Occipital lobe (tissue), 2 donors: ENCODE results near the gene LTBP1. TPM values are rescaled to one million over a fixed set of nuclear protein-coding genes. Genes with fewer than 3 reads are reported as not detected.

ENCODE experiments used
- DNase-seq: peaks from one replicate; lab custom pipeline; 2025; lab: John Stamatoyannopoulos, UW
- total RNA-seq: library from RNA; depleted of rRNA; stranded (reverse); fragments of >200 nt; gene quantifications from one replicate; pipeline ENCODE4 v1.2.3, GENCODE V29; 2014

Gene LTBP1
- total RNA-seq, 1 donor from 2014 or later = 25.6 TPM

DNA sequence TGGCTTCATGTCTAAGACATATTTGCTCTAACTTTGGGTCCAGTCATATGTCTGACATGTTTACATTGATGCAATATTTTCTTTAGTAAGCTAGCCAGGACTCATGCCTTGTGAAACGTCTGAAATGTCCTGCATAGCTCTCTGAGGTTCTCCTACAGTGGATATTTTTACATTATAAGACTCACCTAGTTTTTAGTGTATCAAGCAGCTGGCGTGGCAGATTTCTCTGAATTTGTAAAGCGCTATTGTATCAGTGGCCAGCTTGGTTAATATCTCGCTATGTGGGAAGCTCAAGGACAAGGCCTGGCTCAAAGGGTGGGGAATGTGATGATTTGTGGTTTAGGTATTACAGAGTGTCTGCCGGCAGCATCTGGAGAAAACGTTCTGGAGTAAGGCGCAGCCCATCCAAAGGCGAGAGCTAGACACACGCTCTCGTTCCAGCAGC lies 164.3 kb downstream of the LTBP1 start:
- no peak for DNase-seq

DNA sequence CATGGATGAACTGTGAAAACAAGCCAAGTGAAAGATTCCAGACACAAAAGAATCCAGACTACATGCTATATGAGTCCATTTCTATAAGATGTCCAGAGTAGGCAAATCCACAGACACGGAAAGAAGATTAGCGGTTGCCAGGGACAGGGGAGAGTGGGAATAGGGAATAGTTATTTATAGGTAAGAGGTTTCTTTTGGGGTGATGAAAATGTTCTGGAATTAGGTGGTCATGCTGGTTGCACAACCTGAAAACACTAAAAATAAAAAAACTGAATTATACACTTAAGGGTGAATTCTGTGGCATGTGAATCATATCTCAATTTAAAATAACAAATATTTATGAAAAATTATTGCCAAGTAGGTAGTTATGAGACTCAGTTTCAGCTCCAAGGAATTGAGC lies 168.4 kb downstream of the LTBP1 start:
- no peak for DNase-seq

DNA sequence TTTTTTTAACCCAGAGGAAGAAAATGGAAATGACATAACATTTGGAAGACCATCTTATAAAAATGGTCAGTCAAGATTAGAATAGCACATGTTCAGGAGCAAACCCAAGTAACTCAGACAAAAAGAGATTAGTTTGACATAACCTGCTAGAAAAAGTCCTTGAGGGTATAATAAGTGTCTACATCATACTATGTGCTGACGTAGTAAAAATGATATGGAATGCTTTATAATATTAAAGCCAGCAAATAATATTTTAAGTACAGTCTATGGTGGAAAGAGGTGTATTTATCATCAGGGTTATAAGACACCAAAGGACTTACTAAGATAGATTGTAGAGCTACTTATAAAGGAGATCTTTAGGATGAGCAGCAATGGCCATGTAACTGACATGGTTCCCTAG lies 169.0 kb downstream of the LTBP1 start:
- no peak for DNase-seq

DNA sequence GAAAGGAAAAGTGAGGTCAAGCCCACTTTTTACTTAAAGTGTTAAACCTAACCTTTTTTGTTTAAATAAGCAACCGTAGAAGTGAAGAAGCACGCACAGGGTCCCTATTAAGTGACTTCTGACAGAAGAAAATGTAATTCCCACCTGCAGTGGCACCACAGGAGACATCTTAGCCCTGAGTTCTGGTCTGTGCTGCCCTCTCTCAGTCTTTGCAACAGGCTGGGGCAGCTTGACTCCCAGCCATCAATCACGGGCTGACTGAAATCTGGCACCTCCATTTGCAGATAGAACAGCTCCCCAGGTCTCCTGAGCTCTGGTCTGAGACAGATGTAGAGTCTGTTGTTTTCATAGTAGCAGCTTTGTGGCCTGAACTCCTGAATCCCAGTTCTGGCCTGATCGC lies 170.0 kb downstream of the LTBP1 start:
- no peak for DNase-seq

DNA sequence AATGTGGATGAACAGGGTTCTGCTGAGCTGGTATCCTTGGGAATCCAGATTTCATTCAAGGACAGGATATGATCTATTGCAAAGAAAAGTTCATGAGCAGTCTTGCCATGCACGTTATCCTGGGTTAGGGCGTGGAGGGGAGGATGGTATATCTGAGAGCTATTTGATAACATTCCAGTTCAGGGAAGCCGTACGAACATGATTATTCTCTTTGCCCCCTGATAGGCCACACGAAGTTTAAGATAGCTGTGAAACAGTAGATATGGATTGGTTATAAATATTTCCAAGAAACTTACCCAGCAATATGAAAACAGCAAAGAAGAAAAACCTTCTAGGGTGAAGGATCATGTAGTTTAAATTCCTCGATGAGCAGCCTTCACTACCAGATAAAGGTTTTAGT lies 171.9 kb downstream of the LTBP1 start:
- no peak for DNase-seq

DNA sequence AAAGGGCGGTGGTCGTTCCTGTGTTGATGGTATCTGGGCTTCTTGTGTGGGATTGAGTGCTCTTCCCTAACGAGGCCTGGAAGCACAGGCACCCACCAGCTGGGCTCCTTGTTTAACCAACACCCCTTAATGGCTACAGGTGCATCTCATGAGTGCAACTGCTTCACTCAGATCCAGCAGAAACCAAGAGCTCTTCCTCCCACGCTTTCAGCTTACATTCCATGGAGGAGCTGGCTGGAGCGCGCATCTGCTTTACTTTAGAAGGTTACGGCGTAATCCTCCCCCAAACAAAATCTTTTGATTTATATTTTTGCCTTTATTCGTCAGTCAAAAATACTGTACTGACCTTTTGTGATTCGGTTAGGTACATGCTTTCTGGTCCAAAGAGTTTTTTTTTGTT lies 174.7 kb downstream of the LTBP1 start:
- DNase-seq = no peak

DNA sequence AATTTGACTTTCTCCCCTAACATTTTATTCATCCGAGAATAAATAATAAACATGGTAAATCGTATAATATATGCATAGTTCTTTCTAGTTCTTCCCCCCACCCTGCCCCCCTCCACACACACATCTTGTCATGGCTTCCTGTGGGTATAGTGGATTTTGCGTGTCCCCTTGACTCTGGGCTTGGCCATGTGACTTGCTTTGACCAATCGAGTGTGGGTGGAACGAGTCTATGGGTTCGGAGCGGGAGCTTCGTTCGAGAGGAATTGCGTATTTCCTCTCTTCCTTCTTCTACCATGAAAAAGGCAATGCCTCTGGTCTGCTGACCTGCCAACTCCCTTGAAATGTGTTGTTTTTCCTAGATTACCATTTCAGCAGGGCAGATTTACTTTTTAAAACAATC lies 175.2 kb downstream of the LTBP1 start:
- DNase-seq = no peak

DNA sequence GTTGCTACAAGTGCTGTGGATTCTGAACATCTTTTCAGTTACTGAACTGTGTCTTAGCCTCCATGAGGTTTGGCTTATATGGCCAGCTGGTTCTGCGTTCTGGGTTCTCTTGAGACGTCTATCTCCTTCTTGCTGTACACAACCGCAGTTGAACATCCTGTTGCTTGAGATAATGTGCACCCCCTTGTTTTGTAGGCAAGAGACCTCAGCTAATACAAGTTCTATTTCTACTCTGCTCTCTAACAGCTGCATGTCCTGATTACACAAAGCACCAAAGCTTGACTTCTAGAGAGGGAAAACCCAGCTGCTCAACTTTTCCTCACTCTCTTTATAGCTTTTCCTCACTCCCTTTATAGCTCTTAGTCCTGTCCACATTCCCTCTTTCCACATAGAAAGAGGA lies 176.0 kb downstream of the LTBP1 start:
- no peak for DNase-seq

DNA sequence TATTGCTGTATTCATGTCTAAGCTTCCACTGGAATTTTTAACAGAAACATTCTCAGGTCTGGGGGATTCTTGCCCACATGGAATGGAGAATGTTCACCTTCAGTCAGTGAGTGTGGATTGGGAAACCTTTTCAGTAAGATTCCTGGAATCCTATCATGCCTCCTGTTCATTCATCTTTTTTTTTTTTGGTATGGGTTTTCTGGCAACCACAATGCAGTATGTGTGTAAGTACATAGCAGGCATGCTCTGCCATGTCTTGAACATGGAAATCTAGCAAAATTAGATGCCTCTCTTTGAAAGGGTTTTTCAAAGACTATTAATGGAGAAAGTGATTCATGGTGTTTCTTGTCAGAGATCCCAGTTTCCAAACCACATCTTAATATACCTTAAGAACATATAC lies 176.5 kb downstream of the LTBP1 start:
- DNase-seq = no peak

DNA sequence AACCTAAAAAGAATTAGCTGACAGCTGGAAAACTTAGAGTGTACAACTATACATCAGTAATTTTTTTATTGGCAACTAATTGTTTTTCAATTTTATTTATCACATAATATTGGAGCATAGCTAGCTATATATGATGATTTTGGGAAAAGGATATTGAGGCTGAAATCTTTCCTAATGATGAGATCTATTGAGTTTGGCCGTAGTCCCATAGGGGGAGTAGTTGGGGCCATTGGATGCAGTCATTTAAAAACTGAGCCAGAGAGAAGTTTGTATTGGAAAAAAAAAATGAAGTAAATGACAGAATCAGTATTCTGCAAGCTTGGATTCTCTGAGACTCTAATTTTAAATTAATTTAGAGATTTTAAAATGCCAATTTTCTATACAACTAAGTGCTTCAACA lies 179.8 kb downstream of the LTBP1 start:
- DNase-seq = no peak

DNA sequence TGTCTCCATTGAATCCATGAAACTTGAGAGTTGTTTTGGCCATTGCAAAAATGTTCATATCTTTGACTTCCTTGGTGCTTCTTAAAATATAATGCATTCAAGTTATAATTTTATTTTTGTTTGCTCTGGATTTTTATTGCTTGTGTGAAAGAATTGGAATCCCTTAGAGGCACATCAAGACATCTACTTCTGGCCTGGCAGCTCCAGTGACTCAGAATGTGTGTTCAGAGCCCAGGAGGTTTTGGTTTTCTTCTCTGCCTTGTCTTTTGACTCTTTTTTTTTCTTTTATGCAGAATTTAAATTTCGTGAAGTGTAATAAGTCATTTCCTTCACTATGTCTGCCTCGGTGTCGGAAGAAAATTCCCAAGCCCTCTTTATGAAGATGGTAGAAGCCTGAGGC lies 180.2 kb downstream of the LTBP1 start:
- no peak for DNase-seq

DNA sequence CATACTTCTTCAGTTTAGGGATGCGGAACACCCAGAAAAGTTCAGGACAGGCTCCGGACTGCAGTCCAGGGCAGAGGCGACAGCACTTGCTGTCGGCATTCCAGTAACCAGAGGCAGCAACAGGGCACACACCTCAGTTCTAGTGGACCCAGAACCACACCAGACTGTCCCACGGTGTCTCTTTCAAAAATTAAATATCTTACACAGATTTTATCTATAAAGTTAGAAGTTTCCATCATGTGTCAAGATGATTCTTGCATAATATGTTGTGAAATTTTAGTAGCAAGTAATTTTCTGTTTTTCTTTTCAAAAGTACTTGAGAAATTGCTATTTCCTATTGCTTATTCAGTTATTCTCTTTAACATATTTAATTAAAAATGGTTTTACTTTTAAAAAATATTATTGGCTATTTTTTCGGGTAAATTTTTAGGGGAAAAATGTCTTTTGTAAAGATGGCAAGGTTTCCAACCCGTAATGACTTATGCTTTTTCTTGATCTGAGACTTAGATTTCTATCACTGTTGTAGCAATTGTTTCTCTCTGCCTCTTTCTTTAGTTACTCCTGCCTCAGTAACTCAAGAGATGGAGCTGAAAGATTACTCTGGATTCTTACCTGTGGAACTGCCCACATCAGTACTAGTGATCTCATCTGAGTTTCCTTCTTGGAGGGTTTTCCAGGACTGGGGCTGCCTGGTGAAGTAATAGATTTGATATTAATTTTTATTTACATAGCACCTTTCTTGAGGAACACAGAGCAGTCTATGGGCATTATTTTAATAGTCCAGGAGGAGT lies 182.7 kb downstream of the LTBP1 start:
- no peak for DNase-seq

DNA sequence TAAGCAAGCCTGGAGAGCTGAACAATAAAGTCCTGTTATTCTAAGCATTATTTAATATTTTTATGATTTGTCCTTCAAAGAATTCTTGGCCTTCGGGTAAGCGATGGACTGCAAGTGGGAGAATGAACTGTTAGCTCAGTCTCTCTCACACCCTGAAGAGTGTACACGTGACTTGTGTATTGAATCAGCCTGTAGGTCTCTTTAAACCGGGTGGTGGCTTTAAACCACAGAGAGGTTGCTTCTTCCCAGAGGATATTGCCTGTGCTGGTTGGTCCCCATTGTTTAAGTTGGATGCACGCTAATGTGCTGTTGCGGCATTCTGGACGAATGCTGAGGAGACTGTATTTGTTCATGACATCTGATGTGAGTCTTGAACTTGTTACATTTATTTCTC lies 183.3 kb downstream of the LTBP1 start:
- DNase-seq = no peak

DNA sequence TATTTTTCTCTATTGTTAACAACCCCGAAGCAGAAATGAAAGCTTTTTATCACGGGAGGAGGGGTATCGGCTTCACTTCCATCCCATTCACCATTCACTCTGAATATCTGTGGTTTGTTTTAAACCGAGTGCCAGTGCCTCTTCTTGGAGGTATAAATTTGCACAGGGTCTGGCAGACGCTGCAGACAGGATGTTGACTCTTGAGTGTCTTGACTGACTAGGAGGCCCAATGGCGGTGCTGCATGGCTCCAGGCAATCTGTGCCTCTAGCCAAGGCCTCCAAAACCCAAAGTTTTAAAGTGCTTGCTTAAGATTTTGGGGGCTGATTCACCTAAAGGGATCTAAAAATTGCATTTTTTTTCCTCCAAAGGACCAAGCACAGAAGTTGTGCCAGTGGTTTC lies 183.8 kb downstream of the LTBP1 start:
- DNase-seq = no peak

DNA sequence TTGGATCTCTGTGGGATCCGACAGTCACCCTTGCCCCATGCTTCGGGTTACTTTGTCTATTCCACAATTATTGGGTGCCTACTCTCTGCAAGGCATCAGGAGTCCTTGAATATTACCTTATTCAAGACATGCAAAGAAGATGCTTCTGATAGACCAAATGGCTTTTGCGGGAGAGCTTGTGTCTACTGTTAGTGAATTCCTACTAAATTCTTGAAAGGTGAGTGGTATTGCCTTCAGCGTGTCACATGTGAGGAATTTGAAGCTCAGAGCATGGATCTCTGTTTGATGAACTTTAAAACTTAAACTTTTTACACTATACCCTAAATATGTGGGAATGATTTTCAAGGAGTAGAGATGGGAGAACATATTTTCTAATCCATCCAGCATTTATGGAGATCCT lies 184.4 kb downstream of the LTBP1 start:
- DNase-seq = no peak

DNA sequence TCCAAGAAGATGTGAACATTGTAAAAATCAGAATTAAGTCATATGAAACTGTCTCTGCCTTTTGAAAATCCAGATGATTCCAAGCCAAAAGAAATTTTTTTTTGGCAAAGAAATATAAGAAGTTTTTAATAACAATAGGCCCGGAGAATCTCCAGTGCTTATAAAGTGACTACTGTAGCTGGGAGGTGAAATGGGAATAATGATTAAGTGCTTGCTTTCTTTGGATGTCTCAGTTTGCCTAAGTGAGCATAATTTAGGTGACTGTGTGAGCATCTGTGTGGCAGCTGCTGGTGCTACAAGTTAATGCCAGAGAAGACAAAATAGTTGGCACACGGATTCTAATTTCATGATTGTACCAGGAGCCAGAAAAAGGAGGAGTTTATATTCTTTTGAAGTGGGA lies 185.0 kb downstream of the LTBP1 start:
- no peak for DNase-seq

DNA sequence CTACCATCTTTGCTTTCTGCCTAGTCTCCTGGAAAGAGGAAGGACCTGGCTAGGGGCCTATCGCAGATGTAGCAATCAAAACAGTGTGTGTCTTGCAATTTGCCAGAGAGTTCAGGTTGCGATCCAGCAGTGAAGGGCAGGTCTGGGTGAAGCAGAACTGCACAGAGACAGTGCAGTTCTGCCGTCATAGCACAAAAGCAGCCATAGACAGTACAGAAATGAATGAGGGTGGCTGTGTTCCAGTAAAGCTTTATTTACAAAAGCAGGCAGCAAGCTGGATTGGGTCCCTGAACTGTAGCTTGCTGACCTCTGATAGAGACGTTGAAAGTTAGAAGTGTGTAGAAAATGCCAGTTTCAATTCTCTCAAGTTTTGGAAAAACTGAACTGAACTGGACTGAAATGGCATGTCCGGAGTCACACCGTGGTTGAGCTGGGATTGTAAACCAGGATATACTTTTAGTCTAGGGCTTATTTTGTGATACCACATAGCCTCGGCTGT lies 186.8 kb downstream of the LTBP1 start:
- DNase-seq = no peak

DNA sequence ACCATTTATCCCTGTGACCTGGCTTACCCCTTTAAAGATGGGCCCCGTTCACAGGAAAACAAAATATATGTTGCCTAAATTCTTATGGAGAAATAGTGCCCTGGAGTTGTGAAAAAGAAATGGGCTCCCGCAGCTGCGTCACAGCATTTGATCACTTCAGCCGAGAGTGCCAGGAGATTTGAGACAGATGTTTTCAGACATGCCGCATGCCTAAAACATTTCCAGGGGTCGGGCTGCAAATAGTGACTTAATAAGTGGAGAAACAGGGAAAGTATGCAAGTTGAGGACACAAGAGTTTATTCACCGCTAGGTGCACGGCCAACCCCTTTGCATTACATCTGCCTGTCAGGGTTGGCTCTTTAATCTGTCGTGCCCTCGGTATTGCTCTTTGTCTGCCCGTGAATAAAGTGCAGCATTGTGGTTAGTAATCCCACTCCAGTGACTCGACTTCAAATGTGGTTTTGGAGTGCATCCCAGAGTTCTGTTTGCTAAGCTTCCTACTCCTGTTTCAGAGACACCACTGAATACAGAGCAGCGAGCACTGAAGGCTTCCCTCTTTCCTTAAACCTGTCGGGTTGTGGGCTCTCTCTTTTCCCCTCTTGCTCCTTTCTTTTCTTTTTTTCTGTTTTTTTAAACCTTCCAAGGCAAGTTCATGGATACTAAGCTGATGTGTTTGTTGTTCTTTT lies 187.5 kb downstream of the LTBP1 start:
- peak; percentile 27 for DNase-seq

DNA sequence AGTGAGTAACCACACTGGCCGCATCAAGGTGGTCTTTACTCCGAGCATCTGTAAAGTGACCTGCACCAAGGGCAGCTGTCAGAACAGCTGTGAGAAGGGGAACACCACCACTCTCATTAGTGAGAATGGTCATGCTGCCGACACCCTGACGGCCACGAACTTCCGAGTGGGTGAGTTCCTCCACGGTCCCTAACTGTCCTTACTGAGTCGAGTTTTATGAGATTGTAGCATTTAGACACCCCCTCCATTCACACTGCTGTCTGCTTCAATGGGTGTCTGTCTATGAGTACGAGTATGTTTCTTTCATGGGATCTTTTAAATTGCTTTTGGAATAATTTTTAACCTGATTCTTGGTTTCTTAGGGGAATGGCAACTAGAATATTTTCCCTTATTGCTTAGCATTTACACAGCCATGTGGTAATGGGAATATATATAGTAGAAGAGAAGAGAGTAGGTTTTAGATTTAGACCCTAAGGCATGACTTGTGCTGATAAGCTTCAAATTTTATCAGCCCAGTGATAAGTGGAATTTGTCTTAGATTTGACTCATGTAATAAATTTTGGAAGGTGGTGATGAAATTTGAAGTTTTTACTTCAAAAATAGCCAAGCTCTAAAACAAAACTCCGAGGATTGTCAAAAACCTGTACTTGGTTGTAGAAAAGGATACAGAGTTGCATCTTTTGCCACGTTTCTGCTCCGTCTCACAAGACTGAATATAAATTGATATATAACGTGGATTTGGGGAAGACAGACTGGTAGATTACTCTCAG lies 188.2 kb downstream of the LTBP1 start:
- no peak for DNase-seq

DNA sequence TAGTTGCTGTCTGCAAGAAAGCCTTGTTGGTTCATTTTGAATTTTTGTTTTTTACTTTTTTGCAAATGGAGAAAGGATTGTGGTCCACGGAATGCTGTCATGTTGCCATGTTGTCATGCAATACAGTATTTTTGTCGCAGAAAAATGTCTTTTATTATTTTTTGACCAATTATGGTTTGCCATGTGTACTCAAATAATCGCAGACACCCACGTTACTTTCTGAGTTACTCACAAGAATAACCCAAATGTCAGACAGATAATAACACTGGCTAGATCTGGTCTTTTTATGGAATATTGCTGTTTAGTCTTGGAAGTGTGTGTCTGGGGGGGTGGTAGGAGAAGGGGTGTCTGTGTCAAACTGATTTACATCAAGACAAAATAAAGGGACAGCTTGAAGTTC lies 188.9 kb downstream of the LTBP1 start:
- DNase-seq = no peak

DNA sequence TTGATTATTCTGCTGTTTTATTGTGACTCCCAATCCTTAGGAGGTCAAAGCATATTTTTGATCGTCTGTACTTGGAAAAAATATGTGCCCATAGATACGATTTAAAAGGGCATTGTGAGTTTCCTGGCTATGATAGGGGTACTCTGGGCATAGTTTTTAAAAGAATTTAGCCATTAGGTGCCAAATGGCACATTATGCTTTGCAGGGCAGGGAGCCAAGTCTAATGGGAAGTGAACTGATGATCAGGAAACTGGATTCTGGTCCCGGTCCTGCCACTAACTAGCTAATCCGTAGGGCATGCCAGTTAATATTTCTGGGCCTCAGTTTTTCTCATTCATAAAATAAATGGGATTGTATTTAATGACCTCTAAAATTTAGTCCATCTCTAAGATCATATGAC lies 189.3 kb downstream of the LTBP1 start:
- DNase-seq = no peak

DNA sequence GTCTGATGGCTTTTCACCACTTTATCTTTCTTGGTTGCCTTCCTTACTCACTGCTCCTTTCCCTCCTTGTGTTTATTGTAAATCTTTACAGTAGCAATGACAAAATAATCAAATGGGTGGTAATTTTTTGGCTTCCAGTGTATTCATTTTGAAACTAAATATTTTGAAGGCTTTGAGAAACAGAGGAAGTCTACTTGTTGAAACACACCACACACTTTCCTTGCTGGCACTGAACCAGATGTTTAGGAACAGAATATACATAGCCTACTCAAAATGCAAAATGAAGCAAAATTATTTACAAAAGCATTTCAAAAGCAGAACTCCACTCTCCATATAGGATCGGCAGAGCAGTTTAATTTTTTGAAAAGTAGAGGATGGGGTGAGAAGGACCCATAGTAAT lies 189.8 kb downstream of the LTBP1 start:
- no peak for DNase-seq
